HAP-1 (cell line): ENCODE results near the gene EHD1.

Experiments used
- DNase-seq, 2 experiments: peaks; one replicate each; pipeline ENCODE4 v3.0.0-alpha.2; 2016 to 2020; ENCODE audit warnings: low spot score in 2 of 2
- H3K27me3 ChIP-seq: fragments of 250-450 bp; sonication (Bioruptor Pico); 2 replicates; pipeline ENCODE4 v1.5.1; 2020; ENCODE audit warnings: low read depth, mild to moderate bottlenecking, moderate library complexity
- H3K36me3 ChIP-seq: fragments of 250-450 bp; sonication (Bioruptor Pico); replicated peaks from 2 replicates; pipeline ENCODE4 v1.5.1; 2020; ENCODE audit warnings: mild to moderate bottlenecking
- H3K4me1 ChIP-seq: fragments of 250-450 bp; sonication (Bioruptor Pico); 2 replicates; pipeline ENCODE4 v1.5.1; 2020; ENCODE audit warnings: mild to moderate bottlenecking
- H3K4me3 ChIP-seq: fragments of 250-450 bp; sonication (Bioruptor Pico); 2 replicates; pipeline ENCODE4 v1.5.1; 2020; ENCODE audit warnings: mild to moderate bottlenecking, moderate library complexity
- H3K9me3 ChIP-seq: fragments of 250-450 bp; sonication (Bioruptor Pico); 2 replicates; pipeline ENCODE4 v1.5.1; 2020; ENCODE audit warnings: mild to moderate bottlenecking, moderate library complexity
- in situ Hi-C: fragments of 300-500 bp; cut with MboI; formaldehyde crosslinking; loops from 3 replicates; pipeline ENCODE4 v1.14.3; 2020; ENCODE audit warnings: low sequenced_read_pairs, inconsistent platforms, mixed read lengths

EHD1 gene

GRCh38 chr11:64809781-64810241 lies 68.6 kb downstream of the EHD1 start:
- Histone ChIP-seq H3K9me3 (no peaks in the 10 kb centered on the region), H3K27me3 (no peaks in the 10 kb centered on the region), H3K4me3 (peak overlapping the region; percentile 92), H3K36me3 (peaks cover 20% of the 10 kb centered on the region), H3K4me1 (peaks cover 5% of the 10 kb centered on the region; the same call in 1 of the 2 replicates)
- in situ Hi-C loops: no loop called here
- peak in 1 of 2 experiments; percentile 58 for DNase-seq

GRCh38 chr11:64805481-64805880 lies 72.9 kb downstream of the EHD1 start:
- in situ Hi-C loops: no loop called here
- Histone ChIP-seq H3K4me3 (no peak overlapping the region), H3K27me3 (no peaks in the 10 kb centered on the region), H3K36me3 (peaks cover 25% of the 10 kb centered on the region), H3K9me3 (no peaks in the 10 kb centered on the region), H3K4me1 (peaks cover 14% of the 10 kb centered on the region)
- DNase-seq: no peak

GRCh38 chr11:64804346-64805210 lies 73.8 kb downstream of the EHD1 start:
- in situ Hi-C loops: no loop called here
- H3K4me1 ChIP-seq: peaks cover 13% of the 10 kb centered on the region
- H3K27me3 ChIP-seq: no peaks in the 10 kb centered on the region
- H3K4me3 ChIP-seq: no peak overlapping the region
- H3K36me3 ChIP-seq: peaks cover 25% of the 10 kb centered on the region
- DNase-seq: no peak
- H3K9me3 ChIP-seq: no peaks in the 10 kb centered on the region

GRCh38 chr11:64803846-64804345 lies 74.5 kb downstream of the EHD1 start:
- DNase-seq: no peak
- H3K4me1 ChIP-seq: peaks cover 8% of the 10 kb centered on the region
- H3K36me3 ChIP-seq: peaks cover 25% of the 10 kb centered on the region
- peak overlapping the region; percentile 34 for H3K4me3 ChIP-seq
- in situ Hi-C loops: no loop called here
- H3K9me3 ChIP-seq: no peaks in the 10 kb centered on the region
- no peaks in the 10 kb centered on the region for H3K27me3 ChIP-seq

- peaks cover 8% of the 10 kb centered on the region for H3K4me1 ChIP-seq
- in situ Hi-C loops: no loop called here
Observed at GRCh38 chr11:64803158-64803845, 75.1 kb downstream of the EHD1 start, which contains the start of gene MAP4K2. Gene MAP4K2, minus strand, starts transcription at chr11:64803214. Its CDS starts 65 bp downstream, at chr11:64803149.

GRCh38 chr11:64802370-64803157 lies 75.9 kb downstream of the EHD1 start:
- Histone ChIP-seq H3K4me1 (peaks cover 8% of the 10 kb centered on the region), H3K9me3 (no peaks in the 10 kb centered on the region), H3K36me3 (peaks cover 22% of the 10 kb centered on the region), H3K4me3 (peak overlapping the region; percentile 34), H3K27me3 (no peaks in the 10 kb centered on the region)
- in situ Hi-C loops: no loop called here
- no peak for DNase-seq

More at GRCh38 chr11:64803158-64803845, 75.1 kb downstream of the EHD1 start, which contains the start of gene MAP4K2:
- Histone ChIP-seq H3K9me3 (no peaks in the 10 kb centered on the region), H3K36me3 (peaks cover 25% of the 10 kb centered on the region), H3K27me3 (no peaks in the 10 kb centered on the region), H3K4me3 (peak within 1 kb of the TSS; percentile 34)
- DNase-seq: peak; percentile 81 to 94
